ENCODE data around the gene ADORA2A. TPM values are rescaled to one million over a fixed set of nuclear protein-coding genes. Genes with fewer than 3 reads are reported as not detected.

The ADORA2A gene
- total and polyA plus RNA-seq, 2 donors, result 2.6 to 3.6 TPM

DNA sequence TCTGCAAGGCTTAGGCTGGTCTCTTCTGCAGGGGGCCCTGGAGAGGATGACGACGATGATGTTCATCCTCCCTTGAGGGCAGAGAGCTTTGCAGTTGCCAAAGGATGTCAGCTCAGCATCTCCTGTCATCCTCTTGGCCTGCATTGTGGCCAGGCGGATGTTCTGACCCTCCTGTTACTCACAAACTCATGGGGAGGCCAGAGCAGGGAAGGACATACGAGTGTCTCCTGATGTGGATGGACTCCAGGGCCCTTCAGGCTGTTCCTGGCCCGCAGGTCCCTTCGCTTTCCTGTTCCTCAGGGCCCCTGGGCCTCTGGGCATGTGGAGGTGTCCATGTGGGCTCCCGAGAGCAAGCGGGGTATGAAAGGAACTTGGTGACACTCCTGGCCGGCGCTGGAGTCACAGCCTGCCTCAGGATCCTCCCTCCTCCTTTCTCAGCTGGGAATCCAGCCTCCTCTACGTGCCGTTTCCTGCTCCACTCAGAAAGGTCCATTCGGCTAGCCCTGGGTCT, 8.5 kb downstream of the ADORA2A start:
- Histone ChIP-seq H3K27ac (ENCODE audit: low read depth) (no peak overlapping the region), H3K4me3 (ENCODE audit: low read depth, low read length) (no peak overlapping the region), H3K36me3 (ENCODE audit: insufficient read depth) (no peaks in the 10 kb centered on the region), H3K4me1 (ENCODE audit: insufficient read depth) (peaks cover 2% of the 10 kb centered on the region)
- no peak for DNase-seq (ENCODE audit: extremely low spot score)
- 84% methylated on average over 13 of the region's 13 CpGs for WGBS

- Histone ChIP-seq H3K4me3 (ENCODE audit: low read depth, low read length) (no peak overlapping the region), H3K4me1 (ENCODE audit: insufficient read depth) (peaks cover 2% of the 10 kb centered on the region), H3K36me3 (ENCODE audit: insufficient read depth) (no peaks in the 10 kb centered on the region), H3K27ac (ENCODE audit: low read depth) (no peak overlapping the region)
- 93% methylated on average over 3 of the region's 3 CpGs for WGBS
- DNase-seq (ENCODE audit: extremely low spot score), result no peak
These were observed 9.2 kb downstream of the ADORA2A start for GRCh38 chr22:24436553-24436952.

GRCh38 chr22:24437091-24437490, 9.7 kb downstream of the ADORA2A start:
- peaks cover 2% of the 10 kb centered on the region for H3K4me1 ChIP-seq (ENCODE audit: insufficient read depth)
- H3K4me3 ChIP-seq (ENCODE audit: low read depth, low read length), result no peak overlapping the region
- no peak overlapping the region for H3K27ac ChIP-seq (ENCODE audit: low read depth)
- H3K36me3 ChIP-seq (ENCODE audit: insufficient read depth), result no peaks in the 10 kb centered on the region
- 92% methylated on average over 4 of the region's 4 CpGs for WGBS
- DNase-seq (ENCODE audit: extremely low spot score), result no peak

- H3K36me3 ChIP-seq (ENCODE audit: insufficient read depth), result no peaks in the 10 kb centered on the region
- H3K4me1 ChIP-seq (ENCODE audit: insufficient read depth), result peaks cover 2% of the 10 kb centered on the region
- 90% methylated on average over 5 of the region's 5 CpGs for WGBS
- DNase-seq (ENCODE audit: extremely low spot score), result no peak
- H3K27ac ChIP-seq (ENCODE audit: low read depth), result no peak overlapping the region
- no peak overlapping the region for H3K4me3 ChIP-seq (ENCODE audit: low read depth, low read length)
These were observed 10.4 kb downstream of the ADORA2A start for GRCh38 chr22:24437741-24438328.

GRCh38 chr22:24440270-24440717, 12.9 kb downstream of the ADORA2A start:
- no peak for DNase-seq (ENCODE audit: extremely low spot score)
- Histone ChIP-seq H3K27ac (ENCODE audit: low read depth) (no peak overlapping the region), H3K4me1 (ENCODE audit: insufficient read depth) (no peaks in the 10 kb centered on the region), H3K4me3 (ENCODE audit: low read depth, low read length) (no peak overlapping the region), H3K36me3 (ENCODE audit: insufficient read depth) (no peaks in the 10 kb centered on the region)
- 90% methylated on average over 10 of the region's 10 CpGs for WGBS

DNA sequence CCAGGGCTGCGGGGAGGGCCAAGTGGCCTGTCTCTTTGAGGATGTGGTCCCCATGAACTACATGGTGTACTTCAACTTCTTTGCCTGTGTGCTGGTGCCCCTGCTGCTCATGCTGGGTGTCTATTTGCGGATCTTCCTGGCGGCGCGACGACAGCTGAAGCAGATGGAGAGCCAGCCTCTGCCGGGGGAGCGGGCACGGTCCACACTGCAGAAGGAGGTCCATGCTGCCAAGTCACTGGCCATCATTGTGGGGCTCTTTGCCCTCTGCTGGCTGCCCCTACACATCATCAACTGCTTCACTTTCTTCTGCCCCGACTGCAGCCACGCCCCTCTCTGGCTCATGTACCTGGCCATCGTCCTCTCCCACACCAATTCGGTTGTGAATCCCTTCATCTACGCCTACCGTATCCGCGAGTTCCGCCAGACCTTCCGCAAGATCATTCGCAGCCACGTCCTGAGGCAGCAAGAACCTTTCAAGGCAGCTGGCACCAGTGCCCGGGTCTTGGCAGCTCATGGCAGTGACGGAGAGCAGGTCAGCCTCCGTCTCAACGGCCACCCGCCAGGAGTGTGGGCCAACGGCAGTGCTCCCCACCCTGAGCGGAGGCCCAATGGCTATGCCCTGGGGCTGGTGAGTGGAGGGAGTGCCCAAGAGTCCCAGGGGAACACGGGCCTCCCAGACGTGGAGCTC, 13.5 kb downstream of the ADORA2A start:
- DNase-seq (ENCODE audit: extremely low spot score), result no peak
- Histone ChIP-seq H3K4me3 (ENCODE audit: low read depth, low read length) (no peak overlapping the region), H3K27ac (ENCODE audit: low read depth) (no peak overlapping the region)

DNA sequence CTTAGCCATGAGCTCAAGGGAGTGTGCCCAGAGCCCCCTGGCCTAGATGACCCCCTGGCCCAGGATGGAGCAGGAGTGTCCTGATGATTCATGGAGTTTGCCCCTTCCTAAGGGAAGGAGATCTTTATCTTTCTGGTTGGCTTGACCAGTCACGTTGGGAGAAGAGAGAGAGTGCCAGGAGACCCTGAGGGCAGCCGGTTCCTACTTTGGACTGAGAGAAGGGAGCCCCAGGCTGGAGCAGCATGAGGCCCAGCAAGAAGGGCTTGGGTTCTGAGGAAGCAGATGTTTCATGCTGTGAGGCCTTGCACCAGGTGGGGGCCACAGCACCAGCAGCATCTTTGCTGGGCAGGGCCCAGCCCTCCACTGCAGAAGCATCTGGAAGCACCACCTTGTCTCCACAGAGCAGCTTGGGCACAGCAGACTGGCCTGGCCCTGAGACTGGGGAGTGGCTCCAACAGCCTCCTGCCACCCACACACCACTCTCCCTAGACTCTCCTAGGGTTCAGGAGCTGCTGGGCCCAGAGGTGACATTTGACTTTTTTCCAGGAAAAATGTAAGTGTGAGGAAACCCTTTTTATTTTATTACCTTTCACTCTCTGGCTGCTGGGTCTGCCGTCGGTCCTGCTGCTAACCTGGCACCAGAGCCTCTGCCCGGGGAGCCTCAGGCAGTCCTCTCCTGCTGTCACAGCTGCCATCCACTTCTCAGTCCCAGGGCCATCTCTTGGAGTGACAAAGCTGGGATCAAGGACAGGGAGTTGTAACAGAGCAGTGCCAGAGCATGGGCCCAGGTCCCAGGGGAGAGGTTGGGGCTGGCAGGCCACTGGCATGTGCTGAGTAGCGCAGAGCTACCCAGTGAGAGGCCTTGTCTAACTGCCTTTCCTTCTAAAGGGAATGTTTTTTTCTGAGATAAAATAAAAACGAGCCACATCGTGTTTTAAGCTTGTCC, 14.3 kb downstream of the ADORA2A start:
- no peaks in the 10 kb centered on the region for H3K4me1 ChIP-seq (ENCODE audit: insufficient read depth)
- no peaks in the 10 kb centered on the region for H3K36me3 ChIP-seq (ENCODE audit: insufficient read depth)
- H3K4me3 ChIP-seq (ENCODE audit: low read depth, low read length), result no peak overlapping the region
- no peak for DNase-seq (ENCODE audit: extremely low spot score)
- no peak overlapping the region for H3K27ac ChIP-seq (ENCODE audit: low read depth)
- 84% methylated on average over 8 of the region's 8 CpGs for WGBS

More for the DNA sequence above, 13.5 kb downstream of the ADORA2A start:
- Histone ChIP-seq H3K4me1 (ENCODE audit: insufficient read depth) (no peaks in the 10 kb centered on the region), H3K36me3 (ENCODE audit: insufficient read depth) (no peaks in the 10 kb centered on the region)
- WGBS, result 93% methylated on average over 30 of the region's 30 CpGs

DNA sequence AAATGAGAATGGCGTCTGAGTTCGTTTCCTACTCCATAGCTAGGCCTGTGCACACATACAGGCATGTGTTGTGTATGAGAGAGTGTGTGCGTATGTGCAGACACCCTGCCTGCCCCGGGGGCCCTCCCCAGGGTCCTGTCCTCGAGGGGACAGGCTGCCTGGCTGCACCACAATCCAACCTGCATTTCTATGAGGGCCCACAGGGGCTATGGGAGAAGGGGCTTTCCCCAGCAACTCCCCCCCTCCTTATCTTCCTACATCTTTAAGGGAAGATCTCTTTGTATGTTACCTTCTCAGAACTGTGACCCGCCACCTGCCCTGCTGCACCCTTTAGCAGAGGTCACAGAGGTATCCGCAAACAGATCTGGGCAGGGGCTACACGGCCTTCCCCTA, 14.9 kb downstream of the ADORA2A start:
- DNase-seq (ENCODE audit: extremely low spot score), result no peak
- Histone ChIP-seq H3K4me3 (ENCODE audit: low read depth, low read length) (no peak overlapping the region), H3K36me3 (ENCODE audit: insufficient read depth) (no peaks in the 10 kb centered on the region), H3K27ac (ENCODE audit: low read depth) (no peak overlapping the region), H3K4me1 (ENCODE audit: insufficient read depth) (no peaks in the 10 kb centered on the region)
- WGBS, result 79% methylated on average over 8 of the region's 8 CpGs

DNA sequence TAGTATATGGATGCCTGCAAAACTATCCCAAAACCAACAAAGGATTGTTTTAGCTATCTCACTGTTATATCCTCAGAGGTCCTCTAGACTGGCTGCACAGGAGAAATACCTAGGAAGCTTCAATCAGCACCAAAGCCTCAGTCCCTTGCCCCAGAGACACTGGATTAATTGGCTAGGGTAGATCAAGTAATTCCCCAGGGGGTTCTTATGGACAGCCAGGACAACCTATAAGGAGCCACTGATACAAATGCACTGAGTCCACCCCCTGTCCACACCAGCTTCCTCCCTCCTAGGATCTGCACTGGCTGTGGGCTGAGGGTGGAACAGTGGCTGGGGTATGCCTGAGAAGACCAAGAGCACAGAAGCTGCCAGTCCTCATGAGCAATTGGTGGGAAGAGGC, 16.3 kb downstream of the ADORA2A start:
- Histone ChIP-seq H3K4me3 (ENCODE audit: low read depth, low read length) (no peak overlapping the region), H3K36me3 (ENCODE audit: insufficient read depth) (no peaks in the 10 kb centered on the region), H3K27ac (ENCODE audit: low read depth) (no peak overlapping the region), H3K4me1 (ENCODE audit: insufficient read depth) (no peaks in the 10 kb centered on the region)
- DNase-seq (ENCODE audit: extremely low spot score), result no peak

- H3K4me1 ChIP-seq (ENCODE audit: insufficient read depth), result no peaks in the 10 kb centered on the region
- H3K27ac ChIP-seq (ENCODE audit: low read depth), result no peak overlapping the region
- no peak overlapping the region for H3K4me3 ChIP-seq (ENCODE audit: low read depth, low read length)
- no peaks in the 10 kb centered on the region for H3K36me3 ChIP-seq (ENCODE audit: insufficient read depth)
- DNase-seq (ENCODE audit: extremely low spot score), result no peak
- 97% methylated on average over 3 of the region's 3 CpGs for WGBS
These were observed 16.9 kb downstream of the ADORA2A start for GRCh38 chr22:24444251-24444650.

GRCh38 chr22:24444729-24445466, 17.5 kb downstream of the ADORA2A start:
- 81% methylated on average over 12 of the region's 12 CpGs for WGBS
- DNase-seq (ENCODE audit: extremely low spot score), result no peak
- no peak overlapping the region for H3K4me3 ChIP-seq (ENCODE audit: low read depth, low read length)
- no peak overlapping the region for H3K27ac ChIP-seq (ENCODE audit: low read depth)
- no peaks in the 10 kb centered on the region for H3K36me3 ChIP-seq (ENCODE audit: insufficient read depth)
- no peaks in the 10 kb centered on the region for H3K4me1 ChIP-seq (ENCODE audit: insufficient read depth)

DNA sequence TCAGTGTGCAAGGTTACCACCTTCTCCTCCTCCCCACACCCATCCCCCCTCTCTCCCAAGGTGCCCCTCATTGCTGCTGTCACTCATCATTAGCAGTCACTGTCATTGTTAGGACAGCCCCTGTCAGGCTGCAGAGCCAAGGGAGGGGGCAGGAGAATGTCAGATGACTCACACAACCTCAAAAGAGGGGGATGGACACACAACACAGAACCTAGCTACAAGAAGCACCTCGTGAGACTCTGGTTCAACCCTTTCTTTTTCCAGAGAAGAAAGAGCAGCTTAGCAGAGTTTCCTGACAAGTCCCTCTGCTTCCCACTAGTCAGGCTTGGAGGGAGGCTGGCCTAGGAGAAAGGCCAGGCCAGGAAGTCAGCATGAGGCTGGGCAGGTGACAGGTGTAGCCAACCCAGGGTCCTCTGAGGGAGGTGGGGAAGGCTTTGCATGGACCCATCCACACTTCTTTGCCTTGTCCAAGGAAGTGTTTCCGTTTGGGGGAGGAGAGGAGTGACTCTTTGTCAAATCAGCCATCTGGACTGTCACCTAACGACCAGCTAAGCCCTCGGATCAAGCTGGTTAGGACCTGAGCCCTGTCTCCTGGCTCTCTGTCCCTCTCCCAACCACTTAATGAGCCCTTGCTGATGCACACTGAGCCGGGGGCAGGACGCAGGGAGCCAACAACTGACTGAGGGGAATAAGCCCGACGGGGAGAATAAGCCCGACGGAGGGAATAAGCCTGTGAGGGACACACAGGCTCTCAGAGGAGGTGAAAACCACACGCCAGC, 18.3 kb downstream of the ADORA2A start:
- 71% methylated on average over 11 of the region's 11 CpGs for WGBS
- DNase-seq (ENCODE audit: extremely low spot score), result no peak
- Histone ChIP-seq H3K4me3 (ENCODE audit: low read depth, low read length) (no peak overlapping the region), H3K27ac (ENCODE audit: low read depth) (no peak overlapping the region), H3K36me3 (ENCODE audit: insufficient read depth) (no peaks in the 10 kb centered on the region), H3K4me1 (ENCODE audit: insufficient read depth) (no peaks in the 10 kb centered on the region)

- H3K27ac ChIP-seq (ENCODE audit: low read depth), result no peak overlapping the region
- no peak for DNase-seq (ENCODE audit: extremely low spot score)
- no peaks in the 10 kb centered on the region for H3K36me3 ChIP-seq (ENCODE audit: insufficient read depth)
- 82% methylated on average over 3 of the region's 3 CpGs for WGBS
- no peak overlapping the region for H3K4me3 ChIP-seq (ENCODE audit: low read depth, low read length)
- no peaks in the 10 kb centered on the region for H3K4me1 ChIP-seq (ENCODE audit: insufficient read depth)
These were observed 18.8 kb downstream of the ADORA2A start for GRCh38 chr22:24446260-24446611.

Data from urinary bladder (tissue), 4 donors.